Endothelial cell of umbilical vein (primary cell): ENCODE data around the gene SOSTDC1. TPM values are rescaled to one million over a fixed set of nuclear protein-coding genes. Genes with fewer than 3 reads are reported as not detected.

Experiments
- BruUV-seq: library from RNA; stranded (reverse); fragments of 400-500 nt; replicated peaks from 2 replicates; lab custom pipeline; 2021; lab: Mats Ljungman, UMichigan
- CTCF ChIA-PET: fragments of 300-600, 350-600 bp; sonication (Branson Sonifier 250); formaldehyde crosslinking; loops from one replicate; lab custom pipeline; 2021; ENCODE audit warnings: antibody characterized with exemption, inconsistent platforms; lab: Charles Lee
- POLR2A ChIA-PET: fragments of 300-600, 350-600 bp; sonication (Branson Sonifier 250); formaldehyde crosslinking; loops from one replicate; lab custom pipeline; 2021; ENCODE audit warnings: antibody characterized with exemption, inconsistent platforms; lab: Charles Lee
- DNase-seq: peaks from one replicate; pipeline ENCODE4 v3.0.0-alpha.2; 2011; ENCODE audit warnings: low read depth, low spot score
- FAIRE-seq: peaks from 2 replicates; lab custom pipeline; 2011; peaks lifted over from hg19 to GRCh38; lab: Jason Lieb, UNC
- H2AFZ ChIP-seq: 2 replicates; pipeline ENCODE4 v1.6.0; 2012; ENCODE audit warnings: low read depth, low read length, control low read depth, inconsistent platforms
- H3K27ac ChIP-seq: 2 replicates; pipeline ENCODE4 v1.5.1; 2011; ENCODE audit warnings: low read depth, mild to moderate bottlenecking, control low read depth, low read length, moderate library complexity; ENCODE audit not compliant: insufficient read depth
- H3K27me3 ChIP-seq, 2 experiments: 2 replicates each; pipeline versions ENCODE4 v1.6.0 to v1.6.1; 2011; ENCODE audit warnings: low read length in 2 of 2, mixed read lengths in 1 of 2; ENCODE audit not compliant: control insufficient read depth in 2 of 2, insufficient read depth in 2 of 2
- H3K36me3 ChIP-seq, 2 experiments: 2 replicates in 1 of 2; 3 replicates in 1 of 2; pipeline ENCODE4 v1.5.1; 2011; ENCODE audit warnings: low read length in 2 of 2, mild to moderate bottlenecking in 1 of 2, moderate library complexity in 1 of 2; ENCODE audit not compliant: control insufficient read depth in 2 of 2, insufficient read depth in 2 of 2; ENCODE audit errors: extremely low read depth in 1 of 2
- H3K4me1 ChIP-seq: 3 replicates; pipeline ENCODE4 v1.5.1; 2011; ENCODE audit warnings: mild to moderate bottlenecking, low read length; ENCODE audit not compliant: control insufficient read depth, insufficient read depth; ENCODE audit errors: extremely low read depth
- H3K4me2 ChIP-seq: 2 replicates; pipeline ENCODE4 v1.6.1; 2011; ENCODE audit warnings: low read length, control low read depth, mixed read lengths; ENCODE audit not compliant: insufficient read depth
- H3K4me3 ChIP-seq, 3 experiments: fragments of 200-600 bp in 1 of 3; sonication (generic), shearing (Covaris generic) in 1 of 3; replicated peaks in 1 of 3; 2 replicates each; pipeline ENCODE4 v1.5.1; 2011 to 2016; ENCODE audit warnings: control low read depth in 3 of 3, low read length in 3 of 3, mild to moderate bottlenecking in 2 of 3, inconsistent platforms in 1 of 3, low read depth in 1 of 3, moderate library complexity in 1 of 3; ENCODE audit not compliant: insufficient read depth in 1 of 3
- H3K79me2 ChIP-seq: 2 replicates; pipeline ENCODE4 v1.6.0; 2012; ENCODE audit warnings: low read length, inconsistent platforms; ENCODE audit not compliant: control insufficient read depth, insufficient read depth
- H3K9ac ChIP-seq: replicated peaks from 2 replicates; pipeline ENCODE3; 2011; ENCODE audit warnings: low read length, control low read depth; ENCODE audit not compliant: insufficient read depth; ENCODE audit errors: extremely low read depth
- H3K9me1 ChIP-seq: replicated peaks from 3 replicates; pipeline ENCODE4 v1.6.0; 2011; ENCODE audit warnings: mild to moderate bottlenecking, low read length; ENCODE audit not compliant: control insufficient read depth, insufficient read depth; ENCODE audit errors: extremely low read depth
- H3K9me3 ChIP-seq: replicated peaks from 2 replicates; pipeline ENCODE4 v1.5.1; 2012; ENCODE audit warnings: low read length, inconsistent platforms; ENCODE audit not compliant: control insufficient read depth, insufficient read depth
- H4K20me1 ChIP-seq: replicated peaks from 2 replicates; pipeline ENCODE3; 2011; ENCODE audit warnings: mild to moderate bottlenecking, low read length; ENCODE audit not compliant: control insufficient read depth, insufficient read depth; ENCODE audit errors: extremely low read depth
- EZH2 ChIP-seq: IDR thresholded peaks from 2 replicates; pipeline ENCODE4 v1.6.1; 2012; ENCODE audit warnings: borderline replicate concordance, low read depth, mild to moderate bottlenecking, moderate library complexity, low read length, inconsistent platforms; ENCODE audit not compliant: severe bottlenecking
- FOS ChIP-seq: IDR thresholded peaks from 2 replicates; pipeline ENCODE4 v1.6.1; 2011; ENCODE audit warnings: mild to moderate bottlenecking, low read length, moderate library complexity, borderline replicate concordance; ENCODE audit not compliant: insufficient read depth
- GATA2 ChIP-seq: IDR thresholded peaks from 2 replicates; pipeline ENCODE4 v1.7.0; 2011; ENCODE audit warnings: low read depth, mild to moderate bottlenecking, moderate library complexity, mixed read lengths, low read length; ENCODE audit not compliant: insufficient read length, insufficient read depth
- JUN ChIP-seq: IDR thresholded peaks from 2 replicates; pipeline ENCODE4 v1.6.1; 2011; ENCODE audit warnings: borderline replicate concordance, low read depth; ENCODE audit not compliant: insufficient read length, insufficient read depth
- MYC ChIP-seq: IDR thresholded peaks from one replicate; pipeline ENCODE4 v1.6.1; 2011; ENCODE audit warnings: mild to moderate bottlenecking, low read depth, low read length
- POLR2A ChIP-seq: IDR thresholded peaks from 2 replicates; pipeline ENCODE4 v1.6.1; 2012; ENCODE audit warnings: low read depth, mild to moderate bottlenecking, control low read depth, low read length
- POLR2AphosphoS5 ChIP-seq: IDR thresholded peaks from 2 replicates; pipeline ENCODE4 v1.6.1; 2012; ENCODE audit warnings: low read depth, mild to moderate bottlenecking, control low read depth, low read length, moderate library complexity; ENCODE audit not compliant: insufficient read depth
- dilution Hi-C: fragments of 300-500 bp; cut with MboI; formaldehyde crosslinking; loops from one replicate; pipeline ENCODE4 v1.15.0; 2019; ENCODE audit warnings: low sequenced_read_pairs; ENCODE audit not compliant: extremely low pct_ligation_motif_present
- intact Hi-C: fragments of 100-400 bp; cut with micrococcal nuclease; formaldehyde crosslinking; loops from one replicate; pipeline ENCODE4 v1.10.0; 2022
- polyA plus RNA-seq, 4 experiments: library from polyadenylated mRNA; depleted of rRNA in 3 of 4; stranded (reverse) in 3 of 4; unstranded in 1 of 4; fragments of >200 nt; gene quantifications; 2 replicates each; pipeline versions ENCODE4 v1.2.1 to v1.2.3, GENCODE V29; 2011 to 2012; ENCODE audit warnings: missing spikeins in 1 of 4
- total RNA-seq: library from RNA; stranded (reverse); gene quantifications from 2 replicates; pipeline ENCODE4 v1.2.3, GENCODE V29; 2021
- TF ChIP-seq, protein P1 (sequence below): IDR thresholded peaks from 2 replicates; pipeline ENCODE4 v1.6.1; 2011; ENCODE audit not compliant: insufficient read depth, insufficient read length
- TF ChIP-seq, protein P2 (sequence below), 2 donors: IDR thresholded peaks; 1 replicate in 1 of 2; 2 replicates in 1 of 2; pipeline ENCODE4 v1.5.1; 2011; ENCODE audit warnings: low read length in 2 of 2, mild to moderate bottlenecking in 2 of 2, moderate library complexity in 2 of 2, control low read depth in 1 of 2, inconsistent platforms in 1 of 2, low read depth in 1 of 2; ENCODE audit not compliant: insufficient read depth in 1 of 2; ENCODE audit errors: extremely low read depth in 1 of 2

The SOSTDC1 gene
- total and polyA plus RNA-seq, 2 donors (not counting 3 experiments of a cell fraction or from before 2014, with no cell fraction given), result not detected

DNA sequence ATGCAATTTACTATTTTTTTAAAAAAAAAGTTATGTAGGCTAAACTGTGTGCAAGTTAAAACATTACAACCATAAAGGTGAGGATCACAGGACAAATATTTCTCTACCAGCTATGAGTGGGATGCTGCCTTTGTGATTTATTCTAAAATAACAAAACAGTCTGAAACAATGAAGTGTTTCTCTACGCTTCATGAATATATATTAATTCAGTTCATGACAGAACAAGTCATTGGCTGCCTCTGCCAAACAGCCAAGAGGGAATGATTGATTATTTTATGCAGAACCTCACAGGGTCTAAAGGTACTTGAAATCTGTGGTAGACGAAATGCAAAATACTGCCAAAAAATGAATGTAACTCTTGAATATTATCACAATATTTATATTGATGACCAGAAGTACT is 29.0 kb upstream of the SOSTDC1 start:
- Histone ChIP-seq H3K9me3 (no peaks in the 10 kb centered on the region), H3K4me2 (no peak overlapping the region), H3K4me3 (no peak overlapping the region), H3K9me1 (no peaks in the 10 kb centered on the region), H3K9ac (no peak overlapping the region), H4K20me1 (no peaks in the 10 kb centered on the region), H3K79me2 (no peaks in the 10 kb centered on the region), H3K4me1 (no peaks in the 10 kb centered on the region), H3K36me3 (no peaks in the 10 kb centered on the region), H2AFZ (no peak overlapping the region), H3K27ac (no peak overlapping the region), H3K27me3 (no peaks in the 10 kb centered on the region)
- no peak for DNase-seq
- TF ChIP-seq FOS (no peak), EZH2 (no peak), POLR2A (no peak), JUN (no peak)
- TF ChIP-seq, protein P1, sequence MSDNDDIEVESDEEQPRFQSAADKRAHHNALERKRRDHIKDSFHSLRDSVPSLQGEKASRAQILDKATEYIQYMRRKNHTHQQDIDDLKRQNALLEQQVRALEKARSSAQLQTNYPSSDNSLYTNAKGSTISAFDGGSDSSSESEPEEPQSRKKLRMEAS, result no peak
- POLR2A ChIA-PET, result no interaction called here
- intact Hi-C loops, result no loop called here
- no peak for FAIRE-seq
- no TSS peak for BruUV-seq
- CTCF ChIA-PET, result interaction anchor here (1.2 kb wide), 1 partner anchor 11 kb away, joined by 4 read pairs; no protein-coding TSS in a partner anchor
- dilution Hi-C loops, result no loop called here

DNA sequence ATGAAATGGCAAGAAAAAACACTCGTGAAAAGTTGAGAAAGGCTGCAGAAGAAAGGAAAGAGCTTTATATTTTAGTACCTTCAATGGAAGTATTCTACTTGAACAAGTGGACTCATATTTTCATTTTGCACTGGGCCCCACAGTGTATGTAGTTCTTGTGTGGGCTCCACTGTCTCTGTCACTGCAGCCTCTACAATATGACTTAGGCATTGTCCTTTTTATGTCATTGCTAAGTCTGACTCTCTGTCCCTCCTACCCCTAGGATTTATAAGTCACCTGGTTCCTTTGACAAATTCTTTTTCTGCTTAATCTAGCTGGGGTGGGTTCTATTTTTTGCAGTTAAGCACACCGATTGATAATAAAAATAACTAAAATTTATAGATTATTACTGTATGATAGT is 27.7 kb upstream of the SOSTDC1 start:
- no peak for FAIRE-seq
- Histone ChIP-seq H3K9ac (no peak overlapping the region), H3K36me3 (no peaks in the 10 kb centered on the region), H2AFZ (no peak overlapping the region), H3K9me3 (no peaks in the 10 kb centered on the region), H3K79me2 (no peaks in the 10 kb centered on the region), H3K9me1 (no peaks in the 10 kb centered on the region), H3K4me2 (no peak overlapping the region), H3K27ac (no peak overlapping the region), H3K4me3 (no peak overlapping the region), H3K27me3 (no peaks in the 10 kb centered on the region), H3K4me1 (no peaks in the 10 kb centered on the region), H4K20me1 (no peaks in the 10 kb centered on the region)
- intact Hi-C loops, result no loop called here
- POLR2A ChIA-PET, result no interaction called here
- no peak for TF ChIP-seq POLR2A
- TF ChIP-seq JUN, result no peak
- no peak for TF ChIP-seq EZH2
- TF ChIP-seq, protein P2, sequence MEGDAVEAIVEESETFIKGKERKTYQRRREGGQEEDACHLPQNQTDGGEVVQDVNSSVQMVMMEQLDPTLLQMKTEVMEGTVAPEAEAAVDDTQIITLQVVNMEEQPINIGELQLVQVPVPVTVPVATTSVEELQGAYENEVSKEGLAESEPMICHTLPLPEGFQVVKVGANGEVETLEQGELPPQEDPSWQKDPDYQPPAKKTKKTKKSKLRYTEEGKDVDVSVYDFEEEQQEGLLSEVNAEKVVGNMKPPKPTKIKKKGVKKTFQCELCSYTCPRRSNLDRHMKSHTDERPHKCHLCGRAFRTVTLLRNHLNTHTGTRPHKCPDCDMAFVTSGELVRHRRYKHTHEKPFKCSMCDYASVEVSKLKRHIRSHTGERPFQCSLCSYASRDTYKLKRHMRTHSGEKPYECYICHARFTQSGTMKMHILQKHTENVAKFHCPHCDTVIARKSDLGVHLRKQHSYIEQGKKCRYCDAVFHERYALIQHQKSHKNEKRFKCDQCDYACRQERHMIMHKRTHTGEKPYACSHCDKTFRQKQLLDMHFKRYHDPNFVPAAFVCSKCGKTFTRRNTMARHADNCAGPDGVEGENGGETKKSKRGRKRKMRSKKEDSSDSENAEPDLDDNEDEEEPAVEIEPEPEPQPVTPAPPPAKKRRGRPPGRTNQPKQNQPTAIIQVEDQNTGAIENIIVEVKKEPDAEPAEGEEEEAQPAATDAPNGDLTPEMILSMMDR (IDR thresholded peaks at IDR 0.05; ENCODE audit: extremely low read depth in 1 of 2, insufficient read depth in 1 of 2, low read depth in 1 of 2, low read length in 2 of 2), result no peak
- TF ChIP-seq MYC, result no peak
- TF ChIP-seq, protein P1, result no peak
- no peak for TF ChIP-seq GATA2
- TF ChIP-seq FOS, result no peak
- no peak for TF ChIP-seq POLR2AphosphoS5
- no peak for DNase-seq
- dilution Hi-C loops, result no loop called here
- CTCF ChIA-PET, result no interaction called here
- no TSS peak for BruUV-seq
